HepG2 (cell line): ENCODE data around the gene MMP28. TPM values are rescaled to one million over a fixed set of nuclear protein-coding genes. Genes with fewer than 3 reads are reported as not detected.

Experiments used
- ATAC-seq: fragments of 200-7000 bp; cut with Tn5 transposase; 3 replicates; pipeline ENCODE4 v1.9.1; 2020; ENCODE audit warnings: mild to moderate bottlenecking, moderate library complexity
- BruUV-seq: library from RNA; stranded (reverse); fragments of 400-500 nt; replicated peaks from 2 replicates; lab custom pipeline; 2021; lab: Mats Ljungman, UMichigan
- CTCF ChIA-PET: fragments of 300-600 bp; formaldehyde crosslinking; extraction: SDS; loops from one replicate; lab custom pipeline; 2021; ENCODE audit warnings: low total read pairs, inconsistent platforms, low intra/inter-chr PET ratio; lab: Yijun Ruan, JAX
- POLR2A ChIA-PET: fragments of 350-600 bp; sonication (Branson Sonifier 250); formaldehyde crosslinking; loops from one replicate; lab custom pipeline; 2020; ENCODE audit warnings: antibody characterized with exemption, inconsistent platforms; lab: Yijun Ruan, JAX
- DNase-seq: peaks from one replicate; pipeline ENCODE4 v3.0.0-alpha.2; 2015; ENCODE audit warnings: low spot score
- FAIRE-seq: peaks from 3 replicates; lab custom pipeline; 2011; peaks lifted over from hg19 to GRCh38; lab: Jason Lieb, UNC
- H2AFZ ChIP-seq: one replicate; pipeline ENCODE4 v1.6.1; 2011; ENCODE audit warnings: low read length, inconsistent platforms
- H3K27ac ChIP-seq: fragments of 300-600 bp; 3 replicates; pipeline ENCODE4 v1.8.0; 2011; ENCODE audit warnings: mixed run types, mild to moderate bottlenecking, mixed read lengths, low read length, inconsistent platforms; ENCODE audit not compliant: insufficient read depth; ENCODE audit errors: extremely low read length
- H3K27me3 ChIP-seq, 2 experiments: fragments of 200-600 bp in 1 of 2; 2 replicates in 1 of 2; 3 replicates in 1 of 2; pipeline versions ENCODE4 v1.6.0 to v1.8.0; 2011; ENCODE audit warnings: low read length in 2 of 2, mild to moderate bottlenecking in 2 of 2, moderate library complexity in 2 of 2, inconsistent platforms in 1 of 2; ENCODE audit not compliant: insufficient read depth in 2 of 2, control insufficient read depth in 1 of 2
- H3K36me3 ChIP-seq, 2 experiments: fragments of 200-600 bp in 1 of 2; replicated peaks in 1 of 2; 2 replicates in 1 of 2; 3 replicates in 1 of 2; pipeline versions ENCODE4 v1.5.1 to v1.8.0; 2011; ENCODE audit warnings: low read length in 2 of 2, inconsistent platforms in 1 of 2; ENCODE audit not compliant: insufficient read depth in 2 of 2, control insufficient read depth in 1 of 2
- H3K4me1 ChIP-seq: 2 replicates; pipeline ENCODE4 v1.5.1; 2012; ENCODE audit warnings: low read length, inconsistent platforms; ENCODE audit not compliant: insufficient read depth
- H3K4me2 ChIP-seq: 2 replicates; pipeline ENCODE4 v1.6.0; 2011; ENCODE audit warnings: low read depth, low read length, inconsistent platforms
- H3K4me3 ChIP-seq, 3 experiments: fragments of 200-600 bp in 1 of 3; sonication (generic), shearing (Covaris generic) in 1 of 3; replicated peaks in 1 of 3; 2 replicates each; pipeline ENCODE4 v1.5.1; 2011 to 2016; ENCODE audit warnings: low read length in 3 of 3, inconsistent platforms in 2 of 3, low read depth in 2 of 3, mild to moderate bottlenecking in 2 of 3, control low read depth in 1 of 3, mixed read lengths in 1 of 3; ENCODE audit not compliant: insufficient read depth in 1 of 3
- H3K79me2 ChIP-seq: one replicate; pipeline ENCODE4 v1.6.1; 2011; ENCODE audit warnings: low read length, inconsistent platforms; ENCODE audit not compliant: insufficient read depth
- H3K9ac ChIP-seq: 2 replicates; pipeline ENCODE4 v1.6.0; 2011; ENCODE audit warnings: mild to moderate bottlenecking, low read depth, low read length, inconsistent platforms; ENCODE audit not compliant: insufficient read depth
- H3K9me3 ChIP-seq: 2 replicates; pipeline ENCODE4 v1.5.1; 2012; ENCODE audit warnings: mild to moderate bottlenecking, low read length
- H4K20me1 ChIP-seq: 2 replicates; pipeline ENCODE4 v1.6.0; 2011; ENCODE audit warnings: inconsistent platforms, mild to moderate bottlenecking, low read length, moderate library complexity; ENCODE audit not compliant: insufficient read depth
- CEBPB ChIP-seq: IDR thresholded peaks from 2 replicates; pipeline ENCODE4 v1.6.1; 2011; ENCODE audit warnings: low read depth, low read length, improper control_type of control experiment, borderline replicate concordance
- HOXD1 ChIP-seq: sonication (generic); formaldehyde crosslinking; IDR thresholded peaks from 2 replicates; pipeline ENCODE4 v1.5.0; 2020; ENCODE audit warnings: missing genetic modification reagents
- JUNB ChIP-seq: sonication (generic); formaldehyde crosslinking; IDR thresholded peaks from 2 replicates; pipeline ENCODE4 v1.8.0; 2022; ENCODE audit warnings: missing genetic modification reagents, mild to moderate bottlenecking, borderline replicate concordance
- JUND ChIP-seq: sonication (generic); formaldehyde crosslinking; IDR thresholded peaks from 2 replicates; pipeline ENCODE4 v1.8.0; 2022; ENCODE audit warnings: mild to moderate bottlenecking, missing genetic modification reagents
- KAT7 ChIP-seq: IDR thresholded peaks from 2 replicates; pipeline ENCODE4 v1.6.1; 2018; ENCODE audit warnings: borderline replicate concordance, missing compliant biosample characterization
- KLF16 ChIP-seq, 2 experiments: sonication (generic) in 1 of 2; formaldehyde crosslinking in 1 of 2; IDR thresholded peaks; 2 replicates each; pipeline versions ENCODE4 v1.6.1 to v1.8.0; 2016 to 2023; ENCODE audit warnings: missing genetic modification reagents in 2 of 2, missing compliant biosample characterization in 1 of 2
- MXI1 ChIP-seq: IDR thresholded peaks from 3 replicates; pipeline ENCODE4 v1.6.1; 2012; ENCODE audit warnings: low read depth, low read length, inconsistent platforms, borderline replicate concordance
- NR1H2 ChIP-seq: sonication (generic); formaldehyde crosslinking; IDR thresholded peaks from 2 replicates; pipeline ENCODE4 v1.8.1; 2022; ENCODE audit warnings: low read depth, missing genetic modification reagents, borderline replicate concordance
- POLR2A ChIP-seq, 2 experiments: IDR thresholded peaks; 2 replicates each; pipeline ENCODE4 v1.6.1; 2011; ENCODE audit warnings: low read depth in 2 of 2, low read length in 2 of 2, mild to moderate bottlenecking in 1 of 2, moderate library complexity in 1 of 2; ENCODE audit not compliant: insufficient read depth in 1 of 2
- RORA ChIP-seq: sonication (generic); formaldehyde crosslinking; IDR thresholded peaks from 2 replicates; pipeline ENCODE4 v1.5.0; 2020; ENCODE audit warnings: mild to moderate bottlenecking, missing genetic modification reagents, moderate library complexity
- RXRA ChIP-seq: sonication (generic); formaldehyde crosslinking; IDR thresholded peaks from 2 replicates; pipeline ENCODE4 v1.5.1; 2020; ENCODE audit warnings: missing genetic modification reagents
- STAT5B ChIP-seq: sonication (generic); formaldehyde crosslinking; IDR thresholded peaks from 2 replicates; pipeline ENCODE4 v1.4.0; 2020; ENCODE audit warnings: missing genetic modification reagents
- ZBTB1 ChIP-seq: sonication (generic); formaldehyde crosslinking; IDR thresholded peaks from 2 replicates; pipeline ENCODE4 v1.4.0; 2020; ENCODE audit warnings: missing genetic modification reagents, borderline replicate concordance
- ZNF34 ChIP-seq: sonication (generic); formaldehyde crosslinking; IDR thresholded peaks from 2 replicates; pipeline ENCODE4 v1.4.0; 2020; ENCODE audit warnings: mild to moderate bottlenecking, missing genetic modification reagents, borderline replicate concordance
- ZNF839 ChIP-seq: sonication (generic); formaldehyde crosslinking; IDR thresholded peaks from 2 replicates; pipeline ENCODE4 v1.4.0; 2020; ENCODE audit warnings: missing genetic modification reagents, mild to moderate bottlenecking, borderline replicate concordance
- WGBS: methylation state at CpG from one replicate; pipeline ENCODE4 v1.1.6; 2017; ENCODE audit warnings: low lambda C conversion rate; 5-methylcytosine and 5-hydroxymethylcytosine counted together
- in situ Hi-C: cut with HindIII; loops from 2 replicates; pipeline ENCODE4 v1.10.0; 2017; ENCODE audit warnings: low pct_unique_long_range_greater_than_20kb; ENCODE audit not compliant: extremely low pct_ligation_motif_present
- intact Hi-C: fragments of 100-400 bp; cut with micrococcal nuclease; formaldehyde crosslinking; loops from one replicate; pipeline ENCODE4 v1.10.0; 2022; ENCODE audit not compliant: unreplicated experiment
- polyA plus RNA-seq, 8 experiments: library from polyadenylated mRNA; depleted of rRNA in 3 of 8; stranded (reverse) in 7 of 8; unstranded in 1 of 8; fragments of >200 nt; fragmentation: Illumina TruSeq in 4 of 8; extraction: Trizol in 4 of 8; gene quantifications; 2 replicates each; pipeline versions ENCODE4 v1.2.1 to v1.2.3, GENCODE V29; 2011 to 2016; ENCODE audit warnings: low read depth in 4 of 8, missing spikeins in 1 of 8, mixed read lengths in 1 of 8; ENCODE audit not compliant: insufficient read depth in 1 of 8
- total RNA-seq, 5 experiments: library from RNA; depleted of rRNA; stranded (reverse); fragments of >200 nt; fragmentation: Illumina TruSeq; extraction: Trizol; gene quantifications; 2 replicates each; pipeline ENCODE4 v1.2.3, GENCODE V29; 2016; ENCODE audit warnings: low read depth in 1 of 5

The MMP28 gene
- total and polyA plus RNA-seq, 2 of the 13 experiments (the other 11 are each of a cell fraction or from before 2014, with no cell fraction given): not detected

GRCh38 chr17:35765756-35766488, 29.5 kb downstream of the MMP28 start:
- Histone ChIP-seq H4K20me1 (no peaks in the 10 kb centered on the region), H3K9me3 (no peaks in the 10 kb centered on the region), H3K79me2 (no peaks in the 10 kb centered on the region), H3K4me3 (no peak overlapping the region), H3K9ac (no peak overlapping the region), H3K27ac (no peak overlapping the region), H3K36me3 (no peaks in the 10 kb centered on the region), H3K27me3 (peaks cover 3 to 33% of the 10 kb centered on the region in 2 experiments; a peak in 3 of 5 replicates), H3K4me2 (no peak overlapping the region), H2AFZ (no peak overlapping the region), H3K4me1 (peaks cover 28% of the 10 kb centered on the region)
- ATAC-seq: no peak
- in situ Hi-C loops: no loop called here
- no peak for DNase-seq
- CTCF ChIA-PET: interaction anchor here (1.7 to 3.0 kb wide), 3 partner anchors 39 to 43 kb away, joined by 8 to 28 read pairs (median 13); partner anchors contain the start of gene TAF15
- TF ChIP-seq ZNF34 (no peak), STAT5B (CRISPR knock-in tag) (no peak), JUNB (CRISPR knock-in tag) (no peak), NR1H2 (CRISPR knock-in tag) (no peak), JUND (CRISPR knock-in tag) (no peak), KAT7 (CRISPR knock-in tag) (no peak), ZBTB1 (no peak), RXRA (CRISPR knock-in tag) (no peak), KLF16 (CRISPR knock-in tag; IDR thresholded peaks at IDR 0.05) (no peak), RORA (CRISPR knock-in tag) (no peak), CEBPB (no peak), ZNF839 (no peak), HOXD1 (no peak), POLR2A (IDR thresholded peaks at IDR 0.05; ENCODE audit: insufficient read depth in 1 of 2, low read depth in 2 of 2, low read length in 2 of 2) (no peak), MXI1 (no peak)
- POLR2A ChIA-PET: no interaction called here
- intact Hi-C loops: no loop called here
- 31% methylated on average over 6 of the region's 8 CpGs for WGBS
- BruUV-seq: no TSS peak
- FAIRE-seq: no peak
